Stimulated activated CD8-positive, alpha-beta memory T cell treated with anti-CD3 and anti-CD28 coated beads, Interleukin-15, amount 100 ng/mL, for 24 hours (primary cell): Measurements from ENCODE around the gene PHKB.

Source experiments
- DNase-seq: peaks from one replicate; pipeline ENCODE4 v3.0.0-alpha.2; 2020; ENCODE audit warnings: low read depth

The PHKB gene

DNA sequence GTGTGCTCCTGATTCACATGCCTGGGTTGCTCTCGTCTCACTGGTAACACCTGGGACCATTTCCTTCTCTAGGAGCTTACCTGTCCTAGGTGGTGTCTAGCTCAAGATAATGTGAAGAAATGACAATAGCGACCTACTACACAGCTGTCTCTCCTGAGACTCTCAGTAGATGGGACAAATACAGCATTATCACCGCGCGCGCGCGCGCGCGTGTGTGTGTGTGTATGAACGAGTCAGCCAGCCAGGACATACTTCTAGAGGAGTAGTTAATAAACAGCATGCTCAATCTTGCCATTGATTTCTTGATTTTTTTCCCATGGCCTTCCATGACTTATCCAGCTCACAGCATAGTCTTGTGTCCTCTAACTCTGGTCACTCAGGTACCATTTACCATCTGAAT is 268.6 kb downstream of the PHKB start:
- DNase-seq = no peak

DNA sequence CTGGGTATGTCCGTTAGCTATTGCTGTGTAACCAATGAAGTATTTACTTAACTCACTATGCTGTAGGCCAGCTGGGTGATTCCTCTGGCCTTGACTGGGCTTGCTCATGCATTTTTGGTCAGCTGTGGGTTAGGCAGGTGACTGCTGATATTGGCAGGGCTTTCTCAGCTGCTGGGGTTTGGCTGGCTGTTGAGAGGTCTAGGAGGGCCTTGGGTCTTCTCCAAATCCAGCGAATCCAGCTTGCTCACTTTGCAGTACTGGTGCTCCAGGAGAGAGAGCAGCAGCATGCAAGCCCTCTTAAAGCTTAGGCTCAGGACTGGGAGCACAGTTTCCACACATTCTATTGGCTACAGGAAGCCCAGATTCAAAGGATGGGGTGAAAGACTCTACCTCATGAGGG is 270.1 kb downstream of the PHKB start:
- DNase-seq = no peak

DNA sequence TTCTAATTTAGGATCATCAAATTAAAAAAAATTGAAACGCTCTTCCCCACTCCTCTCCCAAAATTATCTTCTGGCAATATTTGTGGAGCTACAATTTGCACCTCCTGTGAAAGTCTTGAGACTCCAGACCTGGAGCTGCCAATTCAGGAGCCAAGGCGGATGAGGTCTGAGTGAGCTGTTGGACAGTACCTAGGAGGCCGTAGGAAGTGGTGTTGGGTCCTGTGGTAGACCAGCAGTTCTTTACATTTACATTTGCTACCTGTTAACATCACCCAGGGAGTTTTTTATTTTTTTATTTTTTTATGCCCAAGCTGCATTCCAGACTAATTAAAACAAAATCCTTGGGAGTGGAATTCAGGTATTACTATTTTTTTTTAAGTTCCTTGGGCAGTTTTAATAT is 271.0 kb downstream of the PHKB start:
- DNase-seq = no peak

DNA sequence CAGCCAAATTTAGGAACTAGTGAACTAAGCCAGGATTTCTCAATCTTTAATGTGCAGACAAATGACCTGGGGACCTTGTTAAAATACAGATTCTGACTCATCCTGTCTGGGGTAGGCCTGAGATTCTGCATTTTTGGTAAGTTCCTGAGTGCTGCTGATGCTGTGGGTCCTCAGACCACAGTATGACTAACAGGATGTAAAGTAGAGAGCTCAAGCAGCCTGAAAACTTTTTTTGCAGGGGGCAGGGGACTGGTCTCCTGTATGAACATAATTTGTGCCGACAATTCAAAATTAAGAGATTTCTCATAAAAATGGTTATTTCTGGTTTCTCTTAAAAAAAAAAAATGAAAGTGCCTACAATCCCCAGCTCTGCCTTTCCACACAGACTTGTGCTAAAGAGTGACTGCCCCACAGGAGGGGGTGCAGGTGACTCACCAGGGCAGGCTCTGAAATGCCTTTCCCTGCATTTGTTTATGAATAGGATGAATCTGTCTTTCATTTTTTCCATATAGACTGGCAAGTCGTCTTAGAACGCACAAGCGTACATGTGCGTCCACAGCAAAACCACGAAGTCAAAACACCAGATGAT is 271.5 kb downstream of the PHKB start:
- DNase-seq = no peak

DNA sequence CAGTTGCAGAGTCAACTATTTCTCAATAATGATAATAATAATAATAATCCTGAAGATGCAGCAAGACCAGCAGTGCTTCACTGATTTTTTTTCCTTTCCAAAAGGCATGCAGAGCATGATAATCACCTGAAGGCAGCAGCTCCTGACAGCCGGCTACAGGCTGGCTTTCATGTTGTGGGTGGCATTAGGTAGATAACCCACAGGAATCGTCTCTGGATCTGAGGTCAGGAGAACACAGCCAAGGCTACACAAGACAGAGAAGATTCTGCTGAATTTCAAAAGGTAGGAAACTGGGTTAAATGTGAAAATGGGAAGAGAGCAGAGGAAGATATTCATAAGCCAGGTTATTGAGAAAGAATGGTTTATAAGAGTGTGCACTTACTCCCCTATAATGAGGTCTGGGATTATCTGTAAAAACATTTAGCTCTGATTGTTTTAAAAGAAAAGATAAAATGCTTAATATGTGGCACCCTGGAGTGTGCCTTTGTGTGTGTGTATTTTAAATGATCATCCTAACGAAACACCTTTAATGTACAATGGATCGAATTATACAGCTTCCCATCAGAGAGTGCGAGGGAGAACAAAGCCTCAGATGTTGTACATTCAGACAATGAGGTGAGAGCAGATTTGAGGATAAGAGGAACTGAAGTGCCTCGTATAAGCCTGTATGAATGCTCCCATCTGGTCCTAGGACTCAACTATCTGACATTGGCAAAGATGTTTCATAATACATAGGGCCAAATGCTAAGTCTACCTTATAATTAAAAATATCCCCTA is 273.1 kb downstream of the PHKB start:
- no peak for DNase-seq

DNA sequence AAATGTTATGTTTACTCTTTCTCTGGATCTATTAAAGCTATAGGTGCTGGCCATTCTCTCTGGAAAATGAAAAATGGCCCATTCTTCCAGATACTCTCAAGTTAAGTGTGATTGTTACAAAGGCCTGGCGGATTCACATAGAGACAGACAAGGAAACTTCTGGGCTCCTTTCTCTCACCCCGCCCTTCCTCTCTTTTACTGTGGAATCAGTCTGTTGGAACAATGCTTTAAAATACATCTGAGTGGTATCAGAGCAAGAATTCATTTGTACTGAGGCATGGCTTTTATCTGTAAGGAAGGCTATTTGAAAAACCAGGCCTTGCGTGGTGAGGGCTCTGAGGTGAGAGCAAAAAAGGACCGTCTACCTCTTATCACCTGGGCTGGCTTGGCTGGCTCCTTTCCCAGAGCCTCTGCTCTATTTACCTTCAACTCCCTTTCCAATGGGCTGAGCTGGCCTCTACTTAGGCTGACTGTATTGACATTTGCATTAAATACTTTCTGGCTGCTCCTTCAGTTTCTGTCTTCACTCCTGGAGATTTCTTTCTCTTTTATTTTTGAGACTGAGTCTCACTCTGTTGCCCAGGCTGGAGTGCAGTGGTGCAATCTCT is 274.0 kb downstream of the PHKB start:
- no peak for DNase-seq

DNA sequence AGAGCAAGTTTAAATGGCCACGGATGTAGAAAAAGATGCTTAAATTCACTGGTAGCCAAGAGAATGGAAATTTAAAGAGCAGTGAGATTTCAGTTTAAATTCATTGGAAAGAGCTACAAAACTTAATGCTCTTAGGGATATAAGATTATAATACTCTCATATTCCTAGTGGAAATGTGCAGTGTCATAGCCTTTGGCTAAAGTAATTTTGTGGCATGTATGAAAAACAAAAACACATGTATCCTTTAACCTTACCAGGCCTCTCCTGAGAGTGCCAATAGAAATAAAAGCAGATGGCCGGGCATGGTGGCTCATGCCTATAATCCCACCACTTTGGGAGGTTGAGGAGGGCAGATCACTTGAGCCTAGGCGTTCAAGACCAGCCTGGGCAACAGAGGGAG is 289.2 kb downstream of the PHKB start:
- no peak for DNase-seq
